GM21619 (cell line): Measurements from ENCODE around the gene CAND2.
"Not testable (repeated sequence)": the region's sequence is repeated elsewhere in the genome, so short reads cannot be mapped to it uniquely, and the experiment has no call there.

ENCODE experiments used
- ATAC-seq: cut with Tn5 transposase; IDR thresholded peaks from one replicate; pipeline ENCODE4 v1.9.1; 2021; ENCODE audit not compliant: unreplicated experiment

Gene CAND2

DNA sequence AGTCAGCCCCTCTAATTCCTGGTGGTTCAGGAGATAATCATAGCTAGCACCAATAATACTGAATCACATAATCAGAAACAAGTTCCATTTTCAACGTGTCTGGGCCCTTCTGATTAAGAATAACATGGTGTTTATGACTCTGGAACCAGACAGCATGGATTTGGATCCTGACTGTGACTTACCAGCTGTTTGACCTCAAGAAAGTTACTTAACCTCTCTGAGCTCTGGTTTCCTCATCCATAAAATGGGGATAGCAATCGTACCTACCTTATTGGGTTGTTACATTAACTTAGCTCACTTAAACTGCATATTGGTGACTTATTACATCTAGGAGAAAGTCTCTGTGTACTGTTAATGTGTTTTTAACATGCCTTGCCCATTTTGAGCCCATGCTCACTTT lies 26.7 kb upstream of the CAND2 start:
- ATAC-seq, result no peak

DNA sequence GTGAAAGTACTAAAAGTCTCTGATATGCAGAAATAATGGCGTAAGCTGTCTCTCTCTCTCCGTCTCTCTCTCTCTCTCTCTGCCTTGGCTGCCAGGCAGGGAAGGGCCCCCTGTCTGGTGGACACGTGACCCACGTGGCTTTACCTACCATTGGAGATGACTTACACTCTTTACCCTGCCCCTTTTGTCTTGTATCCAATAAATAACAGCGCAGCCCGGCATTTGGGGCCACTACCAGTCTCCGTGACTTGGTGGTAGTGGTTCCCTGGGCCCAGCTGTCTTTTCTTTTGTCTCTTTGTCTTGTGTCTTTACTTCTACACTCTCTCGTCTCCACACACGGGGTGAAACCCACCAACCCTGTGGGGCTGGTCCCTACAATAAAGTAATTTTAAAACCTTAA lies 25.2 kb upstream of the CAND2 start:
- no peak for ATAC-seq

DNA sequence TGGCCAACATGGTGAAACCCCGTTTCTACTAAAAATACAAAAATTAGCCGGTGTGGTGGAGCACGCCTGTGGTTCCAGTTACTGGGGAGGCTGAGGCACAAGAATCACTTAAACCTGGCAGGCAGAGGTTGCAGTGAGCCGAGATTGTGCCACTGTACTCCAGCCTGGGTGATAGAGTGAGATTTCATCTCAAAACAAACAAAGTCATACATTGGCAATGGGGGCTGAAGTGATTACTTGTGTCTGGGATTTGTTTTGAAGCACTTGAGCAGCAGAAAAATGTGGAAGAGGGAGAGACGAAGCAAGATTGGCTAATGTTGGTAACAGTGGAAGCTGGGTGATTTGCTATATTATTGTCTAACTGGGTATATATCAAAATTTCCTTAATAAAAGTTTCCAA lies 24.0 kb upstream of the CAND2 start:
- no peak for ATAC-seq

DNA sequence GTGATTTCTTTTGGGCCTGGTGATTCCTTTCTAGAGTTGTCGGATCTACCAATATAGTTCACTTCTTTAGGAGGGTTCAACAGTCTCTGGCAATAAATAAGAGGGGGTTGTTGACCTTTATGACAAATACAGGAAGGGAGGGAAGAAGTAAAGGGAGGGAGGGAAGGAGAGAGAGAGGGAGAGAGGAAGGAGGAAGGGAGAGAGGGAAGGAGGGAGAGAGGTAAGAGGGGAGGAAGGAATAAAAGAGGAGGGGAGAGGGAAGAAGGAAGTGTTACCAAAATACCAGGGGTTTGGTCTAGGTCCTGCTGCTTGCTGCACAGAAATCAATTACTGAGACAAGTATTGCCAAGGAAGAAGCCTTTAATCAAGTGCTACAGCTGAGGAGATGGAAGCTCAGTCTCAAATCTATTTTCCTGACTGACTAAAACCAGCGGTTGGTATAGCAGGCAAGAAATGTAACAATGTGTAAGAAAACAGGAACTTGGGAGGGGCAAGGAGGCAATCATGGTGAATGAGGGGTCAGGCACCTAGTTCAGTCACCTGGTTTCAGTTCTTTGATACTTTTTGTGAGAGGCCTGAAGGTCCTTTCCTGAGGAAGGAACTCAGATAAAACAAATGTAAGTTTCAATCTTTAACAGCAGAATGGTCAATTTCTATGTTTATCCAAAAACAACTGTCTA lies 23.3 kb upstream of the CAND2 start:
- no peak for ATAC-seq

DNA sequence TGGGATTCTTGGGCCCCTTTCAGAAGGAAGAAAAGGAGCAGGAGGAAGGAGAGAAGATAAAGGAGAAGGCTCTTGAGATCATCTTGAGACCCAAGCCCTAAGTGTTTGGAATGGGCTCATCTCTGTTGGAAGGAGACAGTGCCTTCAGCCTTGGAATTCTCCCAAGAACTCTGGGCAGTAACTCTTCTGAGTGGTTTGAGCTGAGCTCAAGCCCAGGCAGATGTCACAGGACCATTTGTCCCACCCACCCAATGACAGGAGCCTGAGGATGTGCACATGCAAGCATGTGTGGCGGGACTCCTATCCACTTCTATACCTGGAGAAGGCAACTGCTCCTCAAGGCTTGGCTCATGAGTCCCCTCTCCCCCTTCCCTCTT lies 22.8 kb upstream of the CAND2 start:
- no peak for ATAC-seq

DNA sequence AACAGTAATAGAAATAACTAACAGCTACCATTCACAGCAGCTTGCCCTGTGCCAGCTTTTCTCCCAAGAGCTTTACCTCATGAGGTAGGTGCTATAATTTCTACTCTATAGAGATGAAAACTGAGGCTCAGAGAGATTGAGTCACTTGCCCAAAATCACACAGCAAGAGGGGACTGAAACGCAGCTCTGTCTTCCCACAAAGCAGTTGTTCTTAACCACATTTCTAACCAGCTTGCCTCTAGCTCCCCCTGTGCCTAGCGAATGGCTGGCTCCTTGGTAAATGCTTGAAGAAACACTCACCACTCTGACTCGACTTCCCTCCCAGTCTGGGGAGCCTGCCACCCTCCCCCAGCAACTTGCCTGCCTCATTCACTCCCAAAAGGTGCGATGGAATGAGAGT lies 21.9 kb upstream of the CAND2 start:
- ATAC-seq, result no peak

DNA sequence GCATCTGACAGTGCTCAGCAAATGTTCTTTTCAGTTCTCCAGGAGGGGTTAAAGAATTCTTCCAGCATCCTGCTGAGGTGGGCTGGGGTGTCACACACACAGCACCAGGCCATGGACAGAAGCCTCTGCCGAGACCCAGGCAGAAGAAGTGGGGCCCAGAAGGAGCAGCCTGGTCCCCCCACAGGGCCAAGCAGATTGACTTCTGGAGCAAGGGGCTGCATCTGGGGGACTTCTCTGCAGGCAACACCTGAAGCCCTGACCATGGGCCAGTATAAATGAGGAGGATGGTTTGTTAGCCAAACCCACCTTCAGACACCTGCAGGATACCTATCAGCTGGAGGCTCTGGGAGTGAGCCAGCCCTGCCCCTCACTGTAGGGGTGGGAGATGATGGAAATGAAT lies 21.3 kb upstream of the CAND2 start:
- ATAC-seq, result no peak

DNA sequence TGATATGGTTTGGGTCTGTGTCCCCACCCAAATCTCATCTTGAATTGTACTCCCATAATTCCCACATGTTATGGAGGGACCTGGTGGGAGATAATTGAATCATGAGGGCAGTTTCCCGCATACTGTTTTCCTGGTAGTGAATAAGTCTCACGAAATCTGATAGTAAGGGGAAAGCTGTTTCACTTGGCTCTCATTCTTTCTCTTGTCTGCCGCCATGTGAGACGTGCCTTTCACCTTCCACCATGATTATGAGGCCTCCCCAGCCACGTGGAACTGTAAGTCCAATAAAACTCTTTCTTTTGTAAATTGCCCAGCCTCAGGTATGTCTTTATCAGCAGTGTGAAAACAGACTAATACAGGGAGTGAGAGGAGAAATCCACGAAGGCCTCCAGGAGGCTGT lies 20.5 kb upstream of the CAND2 start:
- ATAC-seq, result not testable (repeated sequence)

DNA sequence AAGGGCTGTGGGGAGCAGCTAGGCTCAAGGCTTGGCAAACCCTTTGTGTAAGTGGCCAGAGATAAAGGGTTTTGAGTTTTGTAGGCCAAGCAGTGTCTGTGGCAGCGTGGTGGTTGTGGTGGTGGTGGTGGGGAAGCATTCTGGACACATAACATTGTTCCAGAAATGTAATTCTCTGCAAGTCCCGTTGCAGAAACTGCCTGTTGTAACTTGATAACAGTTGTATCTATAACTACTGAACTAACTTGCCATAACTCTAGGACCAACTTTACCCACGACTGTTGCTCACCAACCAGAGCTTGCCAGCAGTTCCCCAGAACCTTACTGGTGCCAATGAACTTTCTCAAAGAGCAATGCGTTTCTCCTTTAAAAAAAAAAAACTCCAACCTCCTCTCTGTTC lies 19.3 kb upstream of the CAND2 start:
- ATAC-seq, result no peak

DNA sequence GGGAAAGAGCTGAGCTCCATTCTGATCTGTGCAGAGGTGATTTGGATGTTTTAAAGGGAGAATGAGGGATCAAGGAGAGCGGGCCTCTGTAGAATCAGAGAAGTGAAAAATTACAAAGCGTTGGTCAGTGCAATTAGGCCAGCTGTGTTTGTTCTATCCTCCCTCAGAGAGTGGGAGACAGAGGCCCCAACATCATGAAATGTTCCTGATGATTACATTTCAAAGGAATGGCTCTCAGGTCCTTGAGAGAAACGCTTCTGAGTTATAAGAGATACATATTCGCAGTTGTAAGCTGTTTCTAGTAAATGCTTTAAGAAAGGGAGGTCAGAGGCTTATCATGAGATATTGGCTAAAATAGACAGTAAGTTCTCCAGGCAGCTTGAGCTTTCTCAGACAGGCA lies 15.7 kb upstream of the CAND2 start:
- ATAC-seq, result no peak

DNA sequence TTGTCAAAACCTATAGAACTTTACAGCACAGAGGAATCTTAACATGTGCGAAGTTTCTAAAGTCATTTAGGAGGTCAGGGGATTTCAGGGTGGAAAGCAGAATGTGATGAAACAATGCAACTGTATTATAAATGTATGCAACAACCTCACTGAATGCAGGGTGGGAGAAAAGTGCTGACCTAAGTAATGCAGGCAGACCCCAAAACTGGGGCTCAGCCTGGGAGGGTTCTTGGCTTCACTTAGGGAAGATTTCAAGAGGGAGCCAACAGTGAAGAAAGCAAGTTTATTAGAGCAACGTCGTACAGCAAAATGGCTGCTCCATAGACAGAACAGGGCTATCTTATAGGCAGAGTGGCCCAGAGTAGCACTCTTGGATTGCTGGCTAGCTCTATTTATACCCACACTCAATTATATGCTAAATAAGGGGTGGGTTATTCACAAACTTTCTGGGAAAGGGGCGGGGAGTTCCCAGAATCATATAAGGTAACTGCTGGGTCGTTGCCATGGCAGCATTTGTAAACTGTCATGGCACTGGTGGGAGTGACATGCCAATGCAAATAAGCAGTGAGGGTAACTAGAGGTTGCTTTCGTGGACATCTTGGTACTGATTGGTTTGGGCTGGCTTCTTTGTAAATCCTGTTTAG lies 14.2 kb upstream of the CAND2 start:
- ATAC-seq, result no peak

DNA sequence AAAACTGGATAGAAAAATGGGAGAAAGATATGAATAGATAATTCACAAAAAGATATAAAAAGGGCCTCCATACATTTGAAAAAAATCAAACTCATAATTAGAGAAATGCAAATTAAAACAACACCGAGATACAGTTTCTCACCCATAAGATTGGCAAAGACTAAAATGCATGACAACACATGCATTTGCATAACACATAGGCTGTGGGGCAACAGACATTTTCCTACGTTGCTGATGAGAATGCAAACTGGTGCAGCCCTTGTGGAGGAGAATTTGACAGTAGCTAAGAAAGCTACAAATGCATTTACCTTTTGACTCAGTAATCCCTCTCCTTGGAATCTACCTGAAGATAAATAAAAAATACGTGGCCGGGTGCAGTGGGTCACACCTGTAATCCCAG lies 11.4 kb upstream of the CAND2 start:
- ATAC-seq, result no peak

DNA sequence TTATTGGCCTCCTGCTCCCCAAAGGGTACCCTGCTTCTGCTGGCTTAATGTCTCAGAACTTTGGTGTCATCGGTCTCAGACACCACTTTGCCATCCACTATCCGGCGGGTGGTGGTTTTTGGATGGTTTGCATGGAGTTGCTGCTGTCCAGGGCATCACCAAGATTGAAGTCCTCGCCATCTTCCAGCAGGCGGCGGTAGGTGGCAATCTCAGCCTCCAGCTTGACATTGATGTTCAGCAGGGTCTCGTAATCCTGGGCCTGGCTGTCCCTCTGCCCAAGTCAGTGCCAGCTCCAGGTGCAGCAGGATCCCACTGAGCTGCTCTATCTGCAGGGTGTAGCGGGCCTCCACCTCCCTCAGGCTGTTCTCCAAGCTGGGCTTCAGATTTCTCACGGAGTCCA lies 9.1 kb upstream of the CAND2 start:
- ATAC-seq, result not testable (repeated sequence)

DNA sequence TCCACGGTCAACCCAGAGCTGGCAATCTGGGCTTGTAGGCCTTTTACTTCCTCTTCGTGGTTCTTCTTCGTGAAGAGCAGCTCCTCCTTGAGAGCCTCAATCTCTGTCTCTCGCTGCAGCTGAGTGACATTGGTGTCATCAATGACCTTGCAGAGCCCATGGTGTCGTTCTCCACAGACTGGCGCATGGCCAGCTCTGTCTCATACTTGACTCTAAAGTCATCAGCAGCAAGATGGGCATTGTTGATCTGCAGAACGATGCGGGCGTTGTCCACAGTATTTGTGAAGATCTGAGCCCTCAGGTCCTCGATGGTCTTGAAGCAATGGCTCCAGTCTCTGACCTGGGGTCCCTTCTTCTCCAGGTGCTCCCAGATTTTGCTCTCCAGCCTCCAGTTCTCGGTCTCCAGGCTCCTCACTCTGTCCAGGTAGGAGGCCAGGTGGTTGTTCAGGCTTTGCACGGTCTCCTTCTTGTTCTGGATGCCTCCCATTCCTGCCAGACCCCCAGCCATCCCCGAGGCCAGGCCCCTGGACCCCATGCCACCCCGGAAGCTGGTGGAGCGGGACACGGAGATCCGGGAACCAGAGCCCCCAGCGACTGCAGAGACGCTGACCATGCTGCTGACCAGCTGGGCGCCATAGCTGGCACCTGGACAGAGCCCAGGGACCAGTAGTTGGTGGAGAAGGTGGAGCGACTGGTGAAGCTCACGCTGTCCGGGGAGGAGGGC lies 8.4 kb upstream of the CAND2 start:
- ATAC-seq, result not testable (repeated sequence)

DNA sequence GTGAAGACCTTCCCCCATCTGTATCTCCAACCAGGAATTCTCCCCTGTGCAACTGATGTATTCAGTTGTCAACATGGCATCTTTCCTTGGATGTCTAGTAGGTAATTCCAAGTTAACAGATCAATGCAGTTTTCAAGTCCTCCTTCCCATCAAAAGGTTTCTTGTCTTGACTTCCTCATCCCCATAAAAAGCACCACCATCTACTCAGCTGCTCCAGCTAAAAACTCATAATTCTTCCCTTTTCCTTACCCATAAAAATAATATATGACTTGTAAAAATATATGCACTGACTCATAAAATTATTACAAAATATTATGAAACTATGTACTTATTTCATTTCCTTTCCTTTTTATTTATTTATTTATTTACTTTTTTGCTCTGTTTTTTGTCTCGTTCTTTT lies 5.0 kb upstream of the CAND2 start:
- no peak for ATAC-seq

DNA sequence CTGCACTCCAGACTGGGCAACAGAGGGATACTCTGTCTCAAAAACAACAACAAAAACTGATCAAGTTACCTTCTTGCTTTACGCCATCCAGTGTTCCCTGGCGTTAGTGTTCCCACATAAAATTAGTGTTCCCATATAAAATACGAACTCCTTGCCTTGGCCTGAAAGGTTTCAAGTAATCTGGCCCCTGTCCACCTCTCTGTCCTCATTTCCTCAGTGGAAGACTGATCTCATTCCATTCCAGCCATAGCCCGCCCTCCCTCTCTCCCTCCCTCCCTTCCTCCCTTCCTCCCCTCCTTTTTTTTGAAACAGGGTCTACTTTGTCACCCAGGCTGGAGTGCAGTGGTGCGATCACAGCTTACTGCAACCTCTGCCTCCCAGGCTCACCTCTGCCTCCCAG lies 2.8 kb upstream of the CAND2 start:
- no peak for ATAC-seq

DNA sequence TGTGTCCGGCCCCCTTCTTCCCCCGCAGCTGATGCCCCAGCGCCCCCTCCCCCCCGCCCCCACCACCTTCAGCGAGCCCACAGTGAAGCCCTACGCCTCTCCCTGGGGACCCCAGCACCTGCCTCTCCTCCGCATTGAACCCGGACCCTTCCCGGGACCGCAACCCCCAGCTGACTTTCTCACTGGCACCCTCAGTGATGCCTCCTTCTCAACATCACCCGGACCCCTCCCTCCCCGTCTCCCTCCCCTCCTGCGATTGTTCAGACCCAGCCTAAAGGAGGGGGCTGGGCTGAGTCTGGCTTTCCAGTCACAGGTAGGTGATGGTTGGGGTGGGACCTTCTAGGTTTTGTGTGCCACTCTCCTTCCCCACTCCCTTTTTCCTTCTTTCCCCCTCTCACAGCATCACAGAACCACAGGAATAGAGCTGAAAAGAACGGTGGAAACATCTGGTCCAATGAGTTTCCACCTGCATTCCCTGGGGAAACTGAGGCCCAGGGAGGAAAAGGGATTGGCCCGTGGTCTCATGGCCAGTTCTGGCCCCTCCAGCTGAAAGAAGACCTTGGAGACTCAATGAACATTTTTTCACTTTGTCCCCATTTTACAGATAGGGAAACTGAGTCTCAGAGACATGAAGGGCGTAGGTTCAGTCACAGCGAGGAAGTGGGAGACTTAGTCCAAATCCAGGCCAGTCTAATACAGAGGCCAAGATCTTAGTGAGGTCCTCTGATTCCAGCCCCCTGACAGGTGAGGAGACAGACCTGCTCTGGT lies 828 bp downstream of the CAND2 start:
- no peak for ATAC-seq

DNA sequence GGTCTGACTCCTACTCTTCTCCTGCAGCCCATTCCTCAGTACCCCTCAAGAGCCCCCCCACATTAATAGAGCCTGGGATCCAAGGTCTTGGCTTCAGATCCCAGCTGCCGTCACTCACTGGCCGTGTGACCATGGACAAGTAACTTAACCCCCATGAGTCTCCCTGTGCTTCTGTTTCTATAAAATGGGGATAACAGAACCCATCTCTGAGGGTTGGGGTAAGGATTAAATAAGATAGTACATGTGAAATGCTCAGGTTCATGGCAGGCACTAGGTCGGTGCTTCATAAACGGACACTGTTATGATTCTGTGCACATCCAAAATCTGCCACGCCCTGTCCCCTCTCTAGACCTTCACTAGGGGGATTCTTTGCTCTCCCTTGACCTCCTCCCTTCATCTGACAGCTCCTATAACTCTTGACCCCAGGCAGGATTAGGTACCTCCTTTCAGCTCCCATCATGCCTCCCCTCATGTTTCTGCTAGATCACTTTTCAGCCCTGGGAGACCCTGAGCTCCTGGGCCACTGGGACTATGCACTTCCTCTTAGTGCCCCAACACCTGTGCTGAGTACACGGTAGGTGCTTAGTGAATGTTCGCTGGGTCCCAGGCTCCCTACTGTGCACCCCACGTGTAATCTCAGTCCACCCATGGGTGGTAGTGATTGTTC lies 1.5 kb downstream of the CAND2 start:
- ATAC-seq, result no peak

DNA sequence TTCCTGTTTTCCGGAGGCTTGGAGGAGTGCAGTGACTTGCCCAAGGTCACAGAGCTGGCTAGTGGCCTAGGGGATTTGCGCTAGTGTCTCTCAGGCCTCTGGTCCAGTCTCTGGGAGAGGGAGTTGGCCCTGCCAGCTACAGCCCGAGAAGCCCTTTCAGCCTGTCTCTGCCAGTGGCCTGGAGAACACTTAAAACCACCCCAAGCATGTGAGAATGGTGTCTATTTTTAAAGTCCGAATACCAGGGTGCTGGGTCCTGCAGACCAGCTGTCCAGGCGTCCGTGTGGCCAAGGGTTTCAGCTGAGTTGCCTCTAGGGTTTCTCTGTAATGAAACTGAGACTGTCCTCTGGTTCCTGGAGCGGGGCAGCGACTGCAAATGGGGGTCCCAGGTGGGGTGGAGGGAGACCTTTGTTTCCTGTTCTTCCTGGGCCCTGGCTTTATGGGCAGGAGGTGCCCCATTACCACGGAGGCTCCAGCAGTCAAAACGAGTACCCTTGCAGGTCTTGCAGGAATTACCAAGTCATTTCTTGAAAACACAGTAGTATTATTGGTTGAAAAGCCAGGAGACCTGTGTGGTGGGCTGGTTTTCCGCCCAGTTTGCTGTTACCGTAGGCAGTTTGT lies 2.2 kb downstream of the CAND2 start:
- ATAC-seq, result no peak

DNA sequence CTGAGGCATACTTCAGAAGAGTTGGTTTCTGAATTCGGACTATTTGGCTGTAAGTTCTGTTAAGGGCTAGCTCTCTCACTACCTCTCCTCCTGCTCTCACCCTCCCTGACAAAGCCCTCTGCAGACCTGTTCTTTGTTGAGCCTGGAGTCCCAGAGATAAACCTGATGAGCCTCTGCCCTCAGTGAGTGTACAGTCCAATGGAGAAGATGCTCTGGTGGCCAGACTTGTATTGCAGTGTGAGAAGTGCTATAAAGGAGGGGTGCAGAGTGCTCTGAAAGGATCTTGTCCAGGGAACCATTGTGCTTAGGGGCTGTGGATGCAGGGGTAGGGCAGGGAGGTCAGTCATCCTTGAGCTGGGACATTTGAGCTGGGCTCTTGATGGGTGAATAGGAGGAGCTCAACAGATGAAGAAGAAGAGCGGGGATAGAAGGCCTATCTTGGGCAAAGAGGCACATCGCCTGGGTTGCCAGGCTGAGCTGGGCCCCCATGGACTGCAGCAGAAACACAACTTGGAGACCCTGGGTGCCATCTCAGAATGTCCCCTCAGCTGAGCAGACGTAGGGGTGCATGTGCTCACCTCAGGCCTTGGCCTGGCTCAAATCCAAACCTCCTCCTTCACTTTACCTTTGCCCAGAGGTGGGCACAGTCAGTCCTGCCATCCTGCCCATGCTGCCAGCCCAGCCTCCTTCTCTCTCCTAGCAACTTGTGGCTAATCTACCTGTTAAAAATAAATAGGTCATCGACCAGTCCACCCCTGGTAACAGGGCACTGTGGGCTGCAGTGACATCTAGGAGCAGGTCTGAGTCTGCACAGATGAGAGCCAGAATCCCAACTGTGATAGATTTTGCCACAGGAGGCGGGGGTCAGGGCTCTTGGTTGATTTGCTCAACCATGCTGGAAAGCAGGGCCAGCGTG lies 3.3 kb downstream of the CAND2 start:
- ATAC-seq, result no peak
